ENCODE measurements around the gene SERPINB1. TPM values are rescaled to one million over a fixed set of nuclear protein-coding genes. Genes with fewer than 3 reads are reported as not detected.

The SERPINB1 gene
- total and polyA plus RNA-seq, 9 of the 15 experiments (the other 6 are each of a cell fraction or from before 2014, with no cell fraction given): 33.9 to 108 (median 63.8) TPM

DNA sequence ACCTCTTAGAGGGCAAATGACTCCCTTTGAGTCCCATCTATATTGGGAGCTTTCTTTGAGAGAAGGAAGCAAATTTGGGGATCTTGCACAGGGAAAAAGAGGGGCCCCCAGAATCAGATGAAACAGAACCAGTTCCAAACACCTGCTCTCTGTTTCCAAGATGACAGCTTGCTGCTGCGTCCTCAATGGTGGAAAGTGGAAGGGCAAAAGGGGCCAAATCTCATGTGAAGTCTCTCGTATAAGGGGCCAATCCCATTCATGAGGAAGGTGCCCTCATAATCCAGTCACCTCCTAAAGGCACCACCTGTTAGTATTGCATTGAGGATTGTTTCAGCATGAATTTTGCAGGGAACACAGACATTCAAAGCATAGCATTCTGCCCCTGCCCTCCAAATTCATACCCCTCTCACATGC, 483 bp upstream of the SERPINB1 start (continued):
- TF ChIP-seq, protein P1, sequence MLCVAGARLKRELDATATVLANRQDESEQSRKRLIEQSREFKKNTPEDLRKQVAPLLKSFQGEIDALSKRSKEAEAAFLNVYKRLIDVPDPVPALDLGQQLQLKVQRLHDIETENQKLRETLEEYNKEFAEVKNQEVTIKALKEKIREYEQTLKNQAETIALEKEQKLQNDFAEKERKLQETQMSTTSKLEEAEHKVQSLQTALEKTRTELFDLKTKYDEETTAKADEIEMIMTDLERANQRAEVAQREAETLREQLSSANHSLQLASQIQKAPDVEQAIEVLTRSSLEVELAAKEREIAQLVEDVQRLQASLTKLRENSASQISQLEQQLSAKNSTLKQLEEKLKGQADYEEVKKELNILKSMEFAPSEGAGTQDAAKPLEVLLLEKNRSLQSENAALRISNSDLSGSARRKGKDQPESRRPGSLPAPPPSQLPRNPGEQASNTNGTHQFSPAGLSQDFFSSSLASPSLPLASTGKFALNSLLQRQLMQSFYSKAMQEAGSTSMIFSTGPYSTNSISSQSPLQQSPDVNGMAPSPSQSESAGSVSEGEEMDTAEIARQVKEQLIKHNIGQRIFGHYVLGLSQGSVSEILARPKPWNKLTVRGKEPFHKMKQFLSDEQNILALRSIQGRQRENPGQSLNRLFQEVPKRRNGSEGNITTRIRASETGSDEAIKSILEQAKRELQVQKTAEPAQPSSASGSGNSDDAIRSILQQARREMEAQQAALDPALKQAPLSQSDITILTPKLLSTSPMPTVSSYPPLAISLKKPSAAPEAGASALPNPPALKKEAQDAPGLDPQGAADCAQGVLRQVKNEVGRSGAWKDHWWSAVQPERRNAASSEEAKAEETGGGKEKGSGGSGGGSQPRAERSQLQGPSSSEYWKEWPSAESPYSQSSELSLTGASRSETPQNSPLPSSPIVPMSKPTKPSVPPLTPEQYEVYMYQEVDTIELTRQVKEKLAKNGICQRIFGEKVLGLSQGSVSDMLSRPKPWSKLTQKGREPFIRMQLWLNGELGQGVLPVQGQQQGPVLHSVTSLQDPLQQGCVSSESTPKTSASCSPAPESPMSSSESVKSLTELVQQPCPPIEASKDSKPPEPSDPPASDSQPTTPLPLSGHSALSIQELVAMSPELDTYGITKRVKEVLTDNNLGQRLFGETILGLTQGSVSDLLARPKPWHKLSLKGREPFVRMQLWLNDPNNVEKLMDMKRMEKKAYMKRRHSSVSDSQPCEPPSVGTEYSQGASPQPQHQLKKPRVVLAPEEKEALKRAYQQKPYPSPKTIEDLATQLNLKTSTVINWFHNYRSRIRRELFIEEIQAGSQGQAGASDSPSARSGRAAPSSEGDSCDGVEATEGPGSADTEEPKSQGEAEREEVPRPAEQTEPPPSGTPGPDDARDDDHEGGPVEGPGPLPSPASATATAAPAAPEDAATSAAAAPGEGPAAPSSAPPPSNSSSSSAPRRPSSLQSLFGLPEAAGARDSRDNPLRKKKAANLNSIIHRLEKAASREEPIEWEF (CRISPR knock-in tag; IDR thresholded peaks at IDR 0.05): no peak
- no peak for TF ChIP-seq SIRT6 (IDR thresholded peaks at IDR 0.05; ENCODE audit: low read depth, low read length)
- no peak for TF ChIP-seq BRF1 (IDR thresholded peaks at IDR 0.05; ENCODE audit: borderline replicate concordance, extremely low read depth, insufficient read length)
- TF ChIP-seq CAMTA2 (CRISPR knock-in tag; conservative IDR thresholded peaks at IDR 0.05): no peak
- TF ChIP-seq TOE1 (IDR thresholded peaks at IDR 0.05; ENCODE audit: borderline replicate concordance): no peak
- TF ChIP-seq TOE1 (CRISPR knock-in tag; IDR thresholded peaks at IDR 0.05; ENCODE audit: borderline replicate concordance, low read depth): no peak
- TF ChIP-seq MED1 (CRISPR knock-in tag; IDR thresholded peaks at IDR 0.05; ENCODE audit: borderline replicate concordance): no peak
- TF ChIP-seq TEAD1 (CRISPR knock-in tag; IDR thresholded peaks at IDR 0.05): no peak
- TF ChIP-seq MCM3 (IDR thresholded peaks at IDR 0.05): no peak
- TF ChIP-seq ZNF79 (CRISPR knock-in tag; IDR thresholded peaks at IDR 0.05; ENCODE audit: low read depth): no peak
- TF ChIP-seq ZNF282 (CRISPR knock-in tag; IDR thresholded peaks at IDR 0.05): no peak
- no peak for TF ChIP-seq ETV5 (CRISPR knock-in tag; IDR thresholded peaks at IDR 0.05; ENCODE audit: low read depth)
- TF ChIP-seq, protein P2, sequence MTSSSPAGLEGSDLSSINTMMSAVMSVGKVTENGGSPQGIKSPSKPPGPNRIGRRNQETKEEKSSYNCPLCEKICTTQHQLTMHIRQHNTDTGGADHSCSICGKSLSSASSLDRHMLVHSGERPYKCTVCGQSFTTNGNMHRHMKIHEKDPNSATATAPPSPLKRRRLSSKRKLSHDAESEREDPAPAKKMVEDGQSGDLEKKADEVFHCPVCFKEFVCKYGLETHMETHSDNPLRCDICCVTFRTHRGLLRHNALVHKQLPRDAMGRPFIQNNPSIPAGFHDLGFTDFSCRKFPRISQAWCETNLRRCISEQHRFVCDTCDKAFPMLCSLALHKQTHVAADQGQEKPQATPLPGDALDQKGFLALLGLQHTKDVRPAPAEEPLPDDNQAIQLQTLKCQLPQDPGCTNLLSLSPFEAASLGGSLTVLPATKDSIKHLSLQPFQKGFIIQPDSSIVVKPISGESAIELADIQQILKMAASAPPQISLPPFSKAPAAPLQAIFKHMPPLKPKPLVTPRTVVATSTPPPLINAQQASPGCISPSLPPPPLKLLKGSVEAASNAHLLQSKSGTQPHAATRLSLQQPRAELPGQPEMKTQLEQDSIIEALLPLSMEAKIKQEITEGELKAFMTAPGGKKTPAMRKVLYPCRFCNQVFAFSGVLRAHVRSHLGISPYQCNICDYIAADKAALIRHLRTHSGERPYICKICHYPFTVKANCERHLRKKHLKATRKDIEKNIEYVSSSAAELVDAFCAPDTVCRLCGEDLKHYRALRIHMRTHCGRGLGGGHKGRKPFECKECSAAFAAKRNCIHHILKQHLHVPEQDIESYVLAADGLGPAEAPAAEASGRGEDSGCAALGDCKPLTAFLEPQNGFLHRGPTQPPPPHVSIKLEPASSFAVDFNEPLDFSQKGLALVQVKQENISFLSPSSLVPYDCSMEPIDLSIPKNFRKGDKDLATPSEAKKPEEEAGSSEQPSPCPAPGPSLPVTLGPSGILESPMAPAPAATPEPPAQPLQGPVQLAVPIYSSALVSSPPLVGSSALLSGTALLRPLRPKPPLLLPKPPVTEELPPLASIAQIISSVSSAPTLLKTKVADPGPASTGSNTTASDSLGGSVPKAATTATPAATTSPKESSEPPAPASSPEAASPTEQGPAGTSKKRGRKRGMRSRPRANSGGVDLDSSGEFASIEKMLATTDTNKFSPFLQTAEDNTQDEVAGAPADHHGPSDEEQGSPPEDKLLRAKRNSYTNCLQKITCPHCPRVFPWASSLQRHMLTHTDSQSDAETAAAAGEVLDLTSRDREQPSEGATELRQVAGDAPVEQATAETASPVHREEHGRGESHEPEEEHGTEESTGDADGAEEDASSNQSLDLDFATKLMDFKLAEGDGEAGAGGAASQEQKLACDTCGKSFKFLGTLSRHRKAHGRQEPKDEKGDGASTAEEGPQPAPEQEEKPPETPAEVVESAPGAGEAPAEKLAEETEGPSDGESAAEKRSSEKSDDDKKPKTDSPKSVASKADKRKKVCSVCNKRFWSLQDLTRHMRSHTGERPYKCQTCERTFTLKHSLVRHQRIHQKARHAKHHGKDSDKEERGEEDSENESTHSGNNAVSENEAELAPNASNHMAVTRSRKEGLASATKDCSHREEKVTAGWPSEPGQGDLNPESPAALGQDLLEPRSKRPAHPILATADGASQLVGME (CRISPR knock-in tag; IDR thresholded peaks at IDR 0.05): no peak
- TF ChIP-seq, protein P3, sequence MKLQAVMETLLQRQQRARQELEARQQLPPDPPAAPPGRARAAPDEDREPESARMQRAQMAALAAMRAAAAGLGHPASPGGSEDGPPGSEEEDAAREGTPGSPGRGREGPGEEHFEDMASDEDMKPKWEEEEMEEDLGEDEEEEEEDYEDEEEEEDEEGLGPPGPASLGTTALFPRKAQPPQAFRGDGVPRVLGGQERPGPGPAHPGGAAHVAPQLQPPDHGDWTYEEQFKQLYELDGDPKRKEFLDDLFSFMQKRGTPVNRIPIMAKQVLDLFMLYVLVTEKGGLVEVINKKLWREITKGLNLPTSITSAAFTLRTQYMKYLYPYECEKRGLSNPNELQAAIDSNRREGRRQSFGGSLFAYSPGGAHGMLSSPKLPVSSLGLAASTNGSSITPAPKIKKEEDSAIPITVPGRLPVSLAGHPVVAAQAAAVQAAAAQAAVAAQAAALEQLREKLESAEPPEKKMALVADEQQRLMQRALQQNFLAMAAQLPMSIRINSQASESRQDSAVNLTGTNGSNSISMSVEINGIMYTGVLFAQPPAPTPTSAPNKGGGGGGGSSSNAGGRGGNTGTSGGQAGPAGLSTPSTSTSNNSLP (IDR thresholded peaks at IDR 0.05; ENCODE audit: borderline replicate concordance, low read depth, low read length): no peak
- TF ChIP-seq ZNF212 (CRISPR knock-in tag; IDR thresholded peaks at IDR 0.05): no peak
